Kidney tubule cell (primary cell): Measurements from ENCODE around the gene IL15RA.

Experiments used
- DNase-seq: peaks from one replicate; pipeline ENCODE4 v3.0.0-alpha.2; 2018; ENCODE audit warnings: low spot score

Gene IL15RA, protein sequence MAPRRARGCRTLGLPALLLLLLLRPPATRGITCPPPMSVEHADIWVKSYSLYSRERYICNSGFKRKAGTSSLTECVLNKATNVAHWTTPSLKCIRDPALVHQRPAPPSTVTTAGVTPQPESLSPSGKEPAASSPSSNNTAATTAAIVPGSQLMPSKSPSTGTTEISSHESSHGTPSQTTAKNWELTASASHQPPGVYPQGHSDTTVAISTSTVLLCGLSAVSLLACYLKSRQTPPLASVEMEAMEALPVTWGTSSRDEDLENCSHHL

DNA sequence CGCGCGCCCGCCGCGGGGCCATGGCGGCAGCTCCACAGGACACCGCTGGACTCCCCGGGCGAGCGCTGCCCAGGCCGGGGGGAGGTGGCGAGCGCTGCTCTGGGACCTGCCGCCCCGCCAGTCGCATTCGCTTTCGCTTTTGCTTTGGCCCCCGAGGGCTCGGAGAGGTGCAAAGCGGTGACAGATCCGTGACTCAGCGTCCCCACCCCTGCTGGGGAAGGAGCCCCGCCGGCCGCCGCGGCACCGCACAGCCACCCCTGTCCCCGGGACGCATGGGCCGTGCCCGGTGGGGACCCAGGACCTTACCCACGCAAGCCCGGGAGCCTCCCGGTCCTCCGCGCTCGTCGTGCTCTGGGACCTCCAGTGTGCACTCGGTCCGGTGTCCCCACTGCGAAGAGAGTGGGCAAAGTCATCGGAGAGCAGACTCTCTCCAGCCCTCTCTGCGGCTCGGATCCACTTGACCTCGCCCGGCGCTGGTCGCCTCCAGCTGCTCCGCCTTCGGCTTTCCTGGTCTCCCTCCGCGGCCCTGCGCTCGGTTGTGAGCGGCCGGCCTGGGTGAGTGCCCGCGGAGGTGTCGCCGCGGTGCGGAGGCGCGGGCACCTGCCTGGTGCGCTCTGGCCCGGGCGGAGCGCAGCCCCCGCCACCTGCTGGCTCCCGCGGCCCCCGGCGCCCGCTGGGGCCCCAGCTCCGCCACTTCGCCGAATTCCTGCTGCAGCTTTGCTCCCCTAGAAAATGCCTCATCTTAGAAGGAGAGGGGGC, at the start of gene IL15RA:
IL15RA (minus strand) TSS at position 73 of the 759 bp plus-strand sequence; CDS start at position 22, 51 bp downstream.
- peak; percentile 90 for DNase-seq

GRCh38 chr10:6025683-6026255, 48.4 kb upstream of the IL15RA start:
- DNase-seq = no peak

- DNase-seq = no peak
These were observed 47.0 kb upstream of the IL15RA start for GRCh38 chr10:6024334-6024682.

GRCh38 chr10:6023661-6024333, 46.5 kb upstream of the IL15RA start:
- DNase-seq = no peak

- no peak for DNase-seq
These were observed 45.3 kb upstream of the IL15RA start for GRCh38 chr10:6022660-6023059.

GRCh38 chr10:6020826-6021225, 43.5 kb upstream of the IL15RA start:
- no peak for DNase-seq

DNA sequence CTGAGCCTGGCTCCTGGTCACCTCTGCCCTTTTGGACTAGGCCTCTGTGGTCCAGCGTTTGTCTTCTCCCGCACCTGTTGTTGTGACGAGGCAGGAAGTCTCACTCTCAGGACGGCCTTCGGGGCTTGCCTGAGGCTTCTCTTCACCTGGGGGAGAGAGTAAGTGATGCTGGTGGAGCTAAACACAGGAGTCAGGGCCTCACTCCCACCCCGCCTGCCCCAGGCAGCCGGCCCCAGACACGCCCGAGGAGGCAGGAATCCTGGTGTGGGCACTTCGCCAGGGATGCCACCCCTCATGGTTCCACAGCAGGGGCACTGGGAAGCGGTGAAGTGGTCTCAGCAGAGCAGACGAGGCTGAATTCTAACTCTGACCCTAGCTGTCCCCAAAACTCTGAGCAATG, 42.5 kb upstream of the IL15RA start:
- no peak for DNase-seq

DNA sequence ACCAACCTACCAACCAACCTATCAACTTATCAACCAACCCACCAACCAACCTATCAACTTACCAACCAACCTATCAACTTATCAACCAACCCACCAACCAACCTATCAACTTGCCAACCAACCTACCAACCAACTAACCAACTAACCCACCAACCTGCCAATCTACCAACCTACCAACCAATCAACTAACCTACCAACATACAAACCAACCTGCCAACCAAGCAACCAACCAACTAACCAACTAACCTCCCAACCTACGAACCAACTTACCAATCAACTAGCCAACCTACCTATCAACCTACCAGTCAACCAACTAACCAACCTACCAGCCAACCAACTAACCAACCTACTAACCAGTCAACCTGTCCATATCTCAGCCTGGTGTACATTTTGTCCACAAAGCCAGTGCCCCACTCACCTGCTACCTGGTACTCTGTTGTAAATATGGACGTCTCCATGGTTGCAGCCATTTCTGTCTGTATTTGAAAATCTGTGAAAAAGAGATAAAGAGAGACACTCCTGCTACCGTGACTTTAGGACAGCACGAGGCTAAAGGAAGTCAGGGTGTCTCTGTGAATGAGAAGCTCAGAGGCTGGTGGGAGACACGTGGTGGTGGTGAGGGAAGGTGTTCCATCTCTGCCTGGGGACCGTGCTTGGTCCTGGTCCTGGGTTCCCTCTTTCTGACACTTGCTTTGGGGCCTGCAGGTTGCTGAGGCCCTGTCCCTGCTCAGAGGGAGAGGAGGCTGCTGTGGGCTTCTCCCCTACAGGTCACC, 41.9 kb upstream of the IL15RA start:
- no peak for DNase-seq

GRCh38 chr10:6018422-6018821, 41.1 kb upstream of the IL15RA start:
- no peak for DNase-seq

- DNase-seq = no peak
These were observed 40.5 kb upstream of the IL15RA start for GRCh38 chr10:6017781-6018354.

DNA sequence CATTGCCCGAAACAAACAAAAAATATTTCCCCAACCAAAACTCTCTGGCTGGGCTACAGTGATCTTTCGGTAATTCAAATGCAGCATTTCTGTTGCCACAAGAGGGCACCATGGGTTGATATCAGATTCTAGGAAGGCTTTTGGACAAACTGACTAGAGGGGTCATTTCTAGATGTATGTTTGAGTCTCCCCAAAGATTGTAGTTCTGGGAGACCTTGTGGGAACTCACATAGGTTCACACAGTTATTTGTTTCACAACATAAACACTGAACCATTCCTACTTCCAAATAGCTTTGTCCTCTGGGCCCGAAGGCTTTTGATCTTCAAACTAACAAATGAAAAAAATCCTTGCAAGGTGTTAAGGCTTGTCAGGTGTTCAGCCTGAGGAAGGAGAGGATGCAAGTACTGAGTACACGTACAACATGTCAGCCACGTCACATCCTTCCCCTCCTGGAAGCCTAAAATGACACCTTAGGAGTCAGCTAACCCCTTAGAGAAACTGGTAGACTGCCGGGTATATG, 37.0 kb upstream of the IL15RA start:
- DNase-seq = peak; percentile 51

DNA sequence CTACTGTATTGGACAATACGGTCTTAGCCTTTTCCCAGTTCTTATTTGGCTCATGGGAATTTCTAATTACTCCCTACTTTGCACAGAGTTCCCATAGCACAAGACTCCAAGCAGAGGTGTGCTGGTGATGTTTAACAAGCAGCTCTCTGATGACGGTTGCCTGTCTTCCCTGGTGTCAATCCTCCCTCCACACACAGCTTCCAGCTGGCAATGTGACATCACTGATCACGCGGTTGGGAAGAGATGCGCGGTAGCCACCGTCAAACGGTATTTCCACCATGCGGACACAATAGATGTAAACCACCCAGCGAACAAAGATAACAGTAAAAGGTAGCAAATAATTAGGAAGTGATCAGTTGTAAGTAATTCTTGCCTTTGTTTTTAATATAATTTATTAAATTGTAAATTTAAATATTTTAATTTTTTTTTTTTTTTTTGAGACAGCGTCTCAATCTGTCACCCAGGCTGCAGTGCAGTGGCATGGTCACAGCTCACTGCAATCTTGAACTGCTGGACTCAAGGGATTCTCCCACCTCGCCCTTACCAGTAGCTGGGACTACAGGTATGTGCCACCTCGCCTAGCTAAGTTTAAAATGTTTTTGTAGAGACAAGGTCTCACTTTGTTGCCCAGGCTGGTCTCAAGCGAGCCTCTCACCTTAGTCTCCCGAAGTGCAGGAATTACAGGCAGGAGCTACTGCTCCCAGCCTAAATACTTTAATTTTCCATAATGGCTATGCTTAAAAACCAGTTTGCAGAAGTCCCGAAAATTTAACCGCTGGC, 36.3 kb upstream of the IL15RA start:
- DNase-seq = no peak

- no peak for DNase-seq
These were observed 35.0 kb upstream of the IL15RA start for GRCh38 chr10:6012121-6012905.

- no peak for DNase-seq
These were observed 34.2 kb upstream of the IL15RA start for GRCh38 chr10:6011558-6011957.

DNA sequence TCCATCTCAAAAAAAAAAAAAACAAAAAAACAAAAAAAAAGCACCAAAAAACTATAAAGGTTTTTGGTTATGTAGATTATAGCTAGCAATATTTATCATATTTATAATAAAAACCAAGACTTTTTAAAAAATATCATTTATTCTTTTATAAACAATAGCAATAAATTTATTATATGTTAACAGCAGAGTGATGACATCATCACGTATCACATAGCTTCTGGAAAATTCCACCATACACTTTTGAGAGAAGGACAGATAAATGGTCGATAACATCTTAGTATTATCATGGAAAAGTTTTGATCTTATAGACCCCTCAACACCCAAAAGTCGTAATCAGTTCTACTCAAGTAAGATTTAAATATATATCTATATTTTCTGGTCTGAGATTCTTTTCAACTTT, 33.2 kb upstream of the IL15RA start:
- no peak for DNase-seq

DNA sequence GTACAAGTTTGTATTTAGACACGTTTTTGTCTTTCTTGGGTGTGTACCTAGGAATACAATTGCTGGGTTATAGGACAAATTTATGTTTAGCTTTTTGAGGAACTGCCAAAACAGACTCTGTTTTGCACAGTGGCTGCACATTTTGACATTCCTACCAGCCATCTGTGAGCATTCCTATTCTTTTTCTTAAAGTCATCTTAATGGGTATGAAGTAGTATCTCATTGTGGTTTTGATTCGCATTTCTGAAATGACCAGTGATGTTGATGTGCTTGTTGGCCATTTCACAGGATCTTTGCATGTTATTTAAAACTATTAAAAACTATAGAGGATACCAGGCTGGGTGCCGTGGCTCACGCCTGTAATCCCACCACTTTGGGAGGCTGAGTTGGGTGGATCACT, 32.6 kb upstream of the IL15RA start:
- DNase-seq = no peak

- DNase-seq = no peak
These were observed 31.8 kb upstream of the IL15RA start for GRCh38 chr10:6009150-6009549.

GRCh38 chr10:6008497-6009142, 31.3 kb upstream of the IL15RA start:
- DNase-seq = no peak

DNA sequence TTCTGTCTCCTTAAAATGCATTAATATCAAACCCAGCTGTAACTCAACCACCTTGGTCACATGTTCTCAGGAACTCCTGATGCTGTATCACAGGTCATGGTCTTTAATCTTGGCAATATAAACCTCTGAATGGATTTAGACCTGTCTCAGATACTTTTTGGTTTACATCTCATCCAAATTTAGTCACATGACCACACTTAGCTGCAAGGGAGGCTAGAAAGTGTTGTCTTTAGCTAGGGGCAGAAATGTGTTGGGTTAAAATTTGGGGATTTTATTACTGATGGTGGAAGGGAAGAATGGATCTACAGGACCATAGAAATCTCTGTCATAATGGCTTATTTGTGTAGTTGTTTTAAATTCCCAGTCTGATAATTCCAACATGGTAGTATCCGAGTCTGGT, 29.6 kb upstream of the IL15RA start:
- no peak for DNase-seq
